ENCODE results near the gene ZNF236.
A peak's percentile ranks its signal among the peaks of the same experiment; 100 is the strongest.
"Not testable (repeated sequence)": the region's sequence is repeated elsewhere in the genome, so short reads cannot be mapped to it uniquely, and the experiment has no call there.

ZNF236 gene

DNA sequence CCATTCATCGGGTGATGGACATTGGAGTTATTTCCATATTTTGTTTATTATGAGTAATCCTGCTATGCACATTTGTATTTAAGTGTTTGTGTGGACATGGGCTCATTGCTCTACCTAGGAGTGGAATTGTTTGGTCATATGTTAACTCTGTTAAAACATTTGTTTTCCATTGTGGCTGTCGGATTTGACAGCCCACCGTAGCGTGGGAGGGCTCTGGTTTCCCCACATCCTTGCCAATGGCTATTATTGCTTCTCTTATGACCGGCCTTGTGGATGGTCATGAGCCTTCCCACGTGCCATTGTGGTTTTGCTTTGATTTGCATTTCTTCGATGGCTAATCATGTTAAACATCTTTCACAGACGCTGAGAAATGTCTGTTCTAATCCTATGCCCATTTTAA, 92.0 kb downstream of the ZNF236 start:
- no peak for DNase-seq

DNA sequence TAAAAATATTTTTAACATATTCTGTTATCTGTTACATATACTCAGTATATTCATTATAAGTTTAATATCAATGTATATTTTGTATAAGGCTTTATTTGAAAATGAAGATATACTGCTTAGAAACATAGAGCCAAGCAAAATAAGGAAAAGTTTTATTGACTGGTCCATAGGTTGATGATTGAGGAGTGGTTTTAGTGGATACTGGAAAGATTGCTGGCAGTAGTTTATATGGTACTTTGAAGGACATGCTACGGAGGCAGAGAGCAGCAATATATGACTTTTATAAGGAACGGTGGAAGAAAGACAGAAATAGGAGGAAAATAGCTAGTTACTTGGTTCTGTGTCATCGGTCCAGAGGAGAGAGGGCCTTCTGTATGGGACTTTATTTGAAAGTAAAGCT, 92.4 kb downstream of the ZNF236 start:
- no peak for DNase-seq

DNA sequence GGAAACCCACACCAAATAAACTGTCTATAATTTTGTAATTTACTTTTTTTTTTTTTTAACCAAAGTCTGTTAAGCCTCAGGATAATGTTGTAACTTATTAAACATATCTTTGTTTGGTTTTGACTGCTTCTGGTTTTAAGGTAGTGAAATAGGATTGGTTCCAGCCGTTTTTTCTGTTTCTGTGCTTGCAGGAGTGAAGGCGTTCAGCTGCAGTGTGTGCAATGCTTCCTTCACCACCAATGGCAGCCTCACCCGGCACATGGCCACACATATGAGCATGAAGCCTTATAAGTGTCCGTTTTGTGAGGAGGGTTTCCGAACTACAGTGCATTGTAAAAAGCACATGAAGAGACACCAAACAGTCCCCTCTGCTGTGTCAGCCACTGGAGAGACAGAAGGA, 93.1 kb downstream of the ZNF236 start:
- DNase-seq: no peak

DNA sequence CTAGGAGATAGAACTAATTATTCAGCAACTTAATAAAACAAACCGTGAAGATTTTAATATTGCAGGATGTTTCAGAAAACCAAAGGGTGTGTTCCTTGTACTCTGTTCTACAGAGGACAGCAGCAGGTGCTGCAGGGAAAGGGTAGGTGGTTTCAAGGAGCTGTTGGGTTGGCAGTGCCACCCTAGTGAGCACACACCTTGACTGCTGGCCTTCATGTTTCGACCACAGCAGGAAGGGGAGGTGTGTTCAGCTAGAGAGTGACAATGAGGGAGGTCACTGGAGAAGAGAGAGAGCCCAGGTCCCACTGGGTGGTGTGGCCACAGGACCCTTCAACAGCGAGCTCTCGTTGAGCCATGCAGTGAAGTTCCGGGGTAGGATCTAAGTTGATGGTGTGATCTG, 98.6 kb downstream of the ZNF236 start:
- no peak for DNase-seq

DNA sequence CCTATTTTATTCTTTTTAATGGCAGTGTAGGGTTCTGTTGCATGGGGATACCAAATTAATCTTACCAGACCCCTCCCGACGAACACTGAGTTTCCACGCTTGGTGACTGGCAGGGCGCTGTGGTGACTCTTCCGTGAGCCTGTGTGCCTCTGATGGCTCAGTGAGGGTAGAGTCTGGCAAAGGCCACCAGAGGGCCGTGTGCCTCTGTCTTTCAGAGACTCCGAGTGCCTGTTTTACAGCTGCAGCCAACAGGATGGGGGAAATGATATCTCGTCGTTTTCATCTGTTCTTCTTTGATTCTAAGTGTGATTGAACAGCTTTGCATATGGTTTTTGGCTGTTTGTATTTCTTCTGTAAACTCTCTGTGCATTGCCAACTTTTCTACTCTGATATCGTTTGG, 99.8 kb downstream of the ZNF236 start:
- DNase-seq: peak; percentile 94

DNA sequence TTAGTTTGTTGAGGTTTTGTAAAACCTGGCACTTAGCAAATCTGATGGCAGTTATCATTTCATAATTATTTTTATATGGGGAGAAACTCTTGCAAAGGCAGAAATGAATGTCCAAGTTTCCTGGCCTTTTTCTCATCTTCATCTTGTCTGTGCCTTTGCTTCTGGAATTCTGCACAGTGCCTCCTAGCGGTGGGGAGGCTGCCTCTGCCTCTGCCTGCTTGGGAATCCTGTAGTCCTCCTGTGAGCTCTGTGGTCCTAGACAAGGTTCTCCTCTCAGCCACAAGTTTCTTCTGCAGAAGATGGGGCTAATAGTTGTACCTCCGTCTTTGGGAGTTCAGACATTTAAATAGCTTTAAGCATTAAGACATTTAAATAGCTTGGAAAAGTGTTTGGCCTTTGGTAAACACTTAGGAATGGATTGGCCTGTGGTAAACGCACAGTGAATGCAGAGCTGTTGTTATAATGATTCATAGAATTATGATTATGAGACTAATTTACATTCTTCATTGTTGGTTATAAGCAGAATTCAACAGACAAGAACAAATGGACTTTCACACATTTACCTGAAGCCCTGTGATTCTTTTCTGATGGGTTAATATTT, 101.2 kb downstream of the ZNF236 start:
- peak; percentile 11 for DNase-seq

DNA sequence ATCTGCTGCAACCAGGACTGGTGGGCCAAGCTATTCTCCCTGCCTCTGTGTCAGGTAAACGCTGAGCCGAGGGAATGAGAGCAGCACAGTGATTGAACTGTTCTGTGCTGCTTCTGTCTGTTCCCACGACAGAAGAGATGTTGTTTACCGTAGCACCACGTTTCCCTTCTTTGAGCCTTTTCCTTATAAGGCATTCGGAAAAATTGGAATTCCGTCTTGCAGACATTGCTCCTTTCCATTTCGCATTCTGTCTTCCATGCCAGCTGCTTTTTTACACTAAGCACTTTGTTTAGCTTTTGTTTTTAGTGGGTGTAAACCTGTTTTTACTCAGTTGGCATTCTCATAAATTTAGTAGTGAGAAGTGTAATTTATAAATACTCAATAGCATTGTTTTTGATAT, 103.1 kb downstream of the ZNF236 start:
- no peak for DNase-seq

DNA sequence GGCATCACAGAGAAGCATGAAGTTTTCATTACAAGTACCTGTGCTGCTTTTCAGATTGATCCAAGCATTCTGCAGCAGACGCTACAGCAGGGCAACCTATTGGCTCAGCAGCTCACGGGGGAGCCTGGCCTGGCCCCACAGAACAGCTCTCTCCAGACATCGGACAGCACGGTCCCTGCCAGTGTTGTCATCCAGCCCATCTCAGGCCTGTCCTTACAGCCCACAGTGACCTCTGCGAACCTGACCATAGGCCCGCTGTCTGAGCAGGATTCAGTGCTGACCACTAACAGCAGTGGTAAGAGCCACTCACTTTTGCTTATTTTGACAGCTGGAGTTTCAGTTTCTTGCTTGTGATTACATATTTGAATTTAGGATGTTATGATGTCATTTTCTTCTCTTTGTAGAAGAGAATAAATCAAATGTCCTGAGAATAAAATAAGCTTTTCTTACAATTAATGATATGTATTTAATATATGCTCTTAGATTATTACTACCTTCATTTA, 104.9 kb downstream of the ZNF236 start:
- DNase-seq: no peak

DNA sequence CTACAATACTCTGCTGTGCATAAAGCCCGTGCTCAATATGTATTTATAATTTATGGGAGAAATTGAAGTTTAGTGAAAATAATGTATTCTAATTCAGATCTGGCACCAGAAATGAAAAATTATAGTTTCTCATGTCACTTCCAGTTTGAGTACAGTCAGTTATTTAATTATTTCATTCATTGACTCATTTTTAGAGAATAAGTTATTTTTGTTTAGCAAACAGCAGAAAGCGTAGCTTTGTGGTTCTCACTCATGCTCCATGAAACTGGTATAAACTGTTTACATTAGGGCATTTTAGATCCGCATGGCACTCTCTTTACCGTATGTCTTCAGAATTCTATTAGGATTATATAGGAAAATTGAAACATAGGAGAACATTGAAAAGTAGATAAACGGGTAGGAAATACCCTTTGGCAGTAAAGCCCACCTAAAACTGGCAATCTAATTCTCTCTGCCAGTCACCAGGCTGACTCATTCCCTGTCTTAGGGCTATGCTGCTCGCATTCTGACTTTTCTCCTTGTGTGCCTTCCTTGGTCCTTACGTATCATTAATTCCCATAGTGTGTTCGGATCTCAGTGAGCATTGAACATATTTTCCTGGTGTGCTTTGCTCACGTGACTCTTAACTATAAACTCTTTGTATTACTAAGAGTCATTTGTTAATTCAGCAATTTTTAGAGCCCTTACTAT, 106.0 kb downstream of the ZNF236 start:
- DNase-seq: no peak

DNA sequence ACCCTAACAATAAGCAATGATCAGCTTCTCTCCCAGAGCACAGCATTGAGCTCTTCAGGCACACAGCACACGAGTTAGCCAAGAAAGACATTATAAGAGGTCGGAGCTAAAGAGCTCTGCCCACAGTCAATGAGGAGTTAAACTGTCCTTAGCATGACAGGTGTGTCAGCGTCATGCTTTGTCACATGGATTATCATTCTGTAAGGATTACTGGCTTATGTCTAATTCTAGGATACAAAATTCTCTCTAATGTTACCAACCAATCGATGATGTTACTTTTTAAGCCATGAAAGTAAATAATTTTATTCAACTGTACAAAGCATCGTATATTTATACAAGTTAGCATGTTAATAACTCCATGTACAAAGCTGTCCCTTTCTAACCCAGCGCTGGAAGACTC, 108.8 kb downstream of the ZNF236 start:
- DNase-seq: no peak

DNA sequence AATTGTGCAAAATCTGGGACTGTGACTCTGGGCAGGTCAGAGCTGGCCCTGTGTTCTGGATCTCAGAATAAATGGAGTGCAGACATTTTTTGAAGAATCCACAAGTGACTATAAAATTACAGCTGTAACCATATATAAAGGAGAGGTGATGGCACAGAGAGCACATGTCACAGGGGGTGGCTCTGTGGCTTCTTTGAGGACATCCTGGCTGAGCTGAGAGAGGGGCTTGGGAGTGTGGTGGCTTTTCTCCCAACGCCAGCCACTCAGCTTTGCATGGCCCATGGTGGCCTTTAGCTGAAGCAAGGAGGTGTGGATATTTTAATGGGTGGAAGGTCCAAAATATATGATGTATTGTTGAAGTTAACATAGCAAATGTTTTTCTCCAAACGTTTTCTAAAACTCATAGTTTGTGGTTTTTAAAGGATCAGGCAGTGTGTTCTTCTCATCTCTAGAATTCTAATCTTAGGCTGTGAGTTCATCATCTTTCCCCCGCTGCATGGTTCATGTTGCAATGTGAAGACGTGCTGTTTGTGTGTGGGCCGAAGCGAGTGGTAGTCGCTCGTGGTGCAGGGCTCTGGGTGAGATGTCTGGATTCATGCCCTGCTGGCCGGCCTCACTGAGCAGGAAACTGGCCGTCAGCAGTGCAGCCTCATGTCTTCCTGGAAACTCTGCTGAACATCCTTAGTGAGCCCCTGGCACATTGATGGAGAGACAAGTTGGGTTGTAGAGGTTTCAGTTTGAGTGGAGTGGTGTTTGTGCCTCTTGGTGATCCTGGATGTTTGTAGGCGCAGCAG, 109.9 kb downstream of the ZNF236 start:
- no peak for DNase-seq

DNA sequence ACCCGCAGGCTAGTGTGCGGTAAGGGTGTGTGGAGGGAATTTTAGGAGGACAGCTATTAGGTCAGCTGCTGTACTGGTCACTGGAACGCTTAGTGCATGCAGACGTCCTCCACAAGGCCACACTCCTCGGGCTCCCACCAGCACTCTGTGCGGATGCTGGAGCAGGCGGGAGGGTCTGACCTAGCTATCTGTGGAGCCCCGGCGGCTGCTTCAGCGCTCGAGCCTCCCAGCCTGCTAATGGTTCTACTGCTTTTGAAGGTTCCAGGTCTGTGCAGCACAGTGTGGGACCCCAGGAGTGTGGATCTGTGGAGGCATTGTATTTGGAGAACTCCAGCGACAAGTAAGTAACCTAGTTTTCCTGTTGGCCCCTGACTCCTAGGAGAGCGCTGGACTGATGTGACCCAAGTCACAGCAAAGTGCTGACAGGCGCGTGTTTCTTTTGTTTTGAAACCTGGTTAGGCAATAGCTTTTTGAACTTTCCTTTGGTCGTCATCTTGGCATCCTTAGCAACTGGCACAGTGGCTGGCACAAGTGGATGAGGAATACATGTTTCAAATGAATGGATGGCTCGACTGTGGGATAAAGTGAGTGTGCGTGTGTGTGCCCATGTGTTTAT, 113.5 kb downstream of the ZNF236 start:
- DNase-seq: no peak

DNA sequence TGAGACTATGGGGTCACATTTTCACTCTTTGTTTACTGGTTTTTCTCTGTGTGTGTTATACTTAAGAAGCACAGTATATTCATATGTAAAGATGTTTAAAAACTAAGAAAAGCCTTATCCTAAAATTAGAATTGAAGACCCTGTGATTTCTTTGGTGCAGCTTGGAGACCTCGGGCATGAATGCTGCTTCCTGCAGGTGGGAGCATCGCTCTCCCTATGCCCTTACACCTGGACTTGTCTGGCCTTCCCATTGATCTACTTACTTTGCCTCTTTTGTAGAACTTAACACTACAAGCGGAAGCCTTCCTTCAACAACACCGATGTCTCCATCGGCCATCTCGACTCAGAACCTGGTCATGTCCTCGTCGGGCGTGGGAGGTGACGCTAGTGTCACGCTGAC, 114.5 kb downstream of the ZNF236 start:
- DNase-seq: no peak

DNA sequence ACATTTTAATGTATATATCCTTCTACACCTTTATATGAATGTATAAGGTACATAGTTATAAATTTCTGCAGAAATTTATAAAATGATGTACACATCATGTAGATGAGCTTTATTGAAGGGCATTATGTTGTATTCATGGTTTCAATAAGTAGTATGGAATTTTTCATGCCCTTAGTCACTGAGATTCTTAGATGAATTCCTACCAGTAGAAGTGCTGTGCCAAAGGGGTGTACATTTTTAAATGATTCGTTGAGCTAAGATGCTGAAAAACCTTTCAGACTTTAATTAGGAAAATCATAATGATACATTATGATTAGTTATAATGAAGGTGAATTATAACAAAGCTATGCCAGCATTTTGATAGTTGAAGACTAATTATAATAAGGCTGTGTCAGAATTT, 115.2 kb downstream of the ZNF236 start:
- no peak for DNase-seq

DNA sequence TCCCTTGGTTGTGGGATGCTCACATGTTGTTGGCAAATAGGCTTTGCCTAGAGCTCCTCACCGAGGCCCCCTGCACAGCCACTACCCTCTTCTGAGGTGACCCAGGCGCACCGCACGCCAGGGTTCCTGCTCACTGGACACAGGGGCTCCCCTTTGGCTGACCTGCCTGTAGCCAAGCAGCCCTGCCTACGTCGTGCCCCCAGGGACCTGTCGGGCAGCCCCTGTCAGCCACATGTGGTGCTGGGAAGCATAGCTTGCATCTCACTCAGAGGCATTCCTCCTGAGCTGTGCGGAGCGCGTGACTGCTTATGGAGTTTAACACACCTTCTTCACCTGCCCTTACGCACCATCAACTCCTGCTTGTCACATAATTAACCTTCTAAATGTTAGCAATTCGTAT, 116.3 kb downstream of the ZNF236 start:
- no peak for DNase-seq

DNA sequence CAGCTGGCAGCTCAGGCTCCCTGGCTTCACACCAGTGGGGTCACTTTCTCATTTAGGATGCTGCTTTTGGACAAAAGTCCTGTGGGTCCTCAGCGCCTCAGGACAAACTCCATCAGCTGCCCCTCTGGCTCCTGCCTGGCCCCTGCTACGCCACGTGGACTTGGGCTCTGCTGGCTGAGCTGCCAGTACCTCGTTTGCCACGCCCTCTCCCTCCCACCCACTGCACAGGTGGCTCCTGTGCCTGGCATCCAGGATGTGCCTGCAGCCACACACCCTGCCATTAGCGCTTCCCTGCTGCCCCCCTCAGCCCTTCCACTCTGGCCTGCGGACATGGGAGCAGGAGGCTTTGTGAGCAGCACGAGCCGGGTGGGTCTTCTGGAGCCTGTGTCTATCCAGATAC, 118.9 kb downstream of the ZNF236 start:
- no peak for DNase-seq

DNA sequence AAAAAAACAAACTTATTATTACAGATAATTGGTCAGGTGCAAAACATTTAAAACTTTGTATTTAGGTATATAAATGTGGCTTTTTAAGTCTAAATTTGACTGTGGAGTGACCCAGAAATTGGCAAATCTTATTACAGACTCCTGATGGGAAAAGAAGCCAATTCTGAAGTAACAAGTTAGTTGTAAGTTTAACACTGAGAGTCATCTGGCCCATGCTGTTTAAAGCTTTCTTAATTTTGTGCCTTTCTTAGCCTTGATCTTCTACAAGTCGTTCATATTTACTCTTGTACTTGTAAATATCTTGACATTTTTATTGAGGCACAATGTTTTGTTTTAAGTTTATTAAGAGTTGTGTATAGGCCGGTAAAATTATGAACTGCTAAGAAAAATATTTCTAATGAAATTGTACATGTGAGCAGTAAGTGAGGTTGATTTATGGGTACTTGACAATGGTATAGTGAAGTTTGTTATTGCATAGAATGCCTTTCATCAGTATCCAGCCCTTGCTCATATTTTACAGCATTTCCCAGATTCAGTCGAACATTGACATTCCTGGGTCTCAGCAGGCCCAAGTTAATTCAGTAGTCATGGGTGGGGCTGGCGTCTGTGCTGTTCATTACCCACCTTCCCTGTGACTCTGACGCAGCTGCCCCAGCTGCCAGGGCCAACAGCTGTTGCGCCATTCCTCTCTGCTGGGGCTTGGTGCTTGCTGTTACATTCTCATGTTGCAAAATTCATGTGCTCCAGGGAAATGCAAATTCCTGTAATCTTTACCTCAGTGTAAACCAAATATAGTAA, 121.4 kb downstream of the ZNF236 start:
- DNase-seq: no peak

DNA sequence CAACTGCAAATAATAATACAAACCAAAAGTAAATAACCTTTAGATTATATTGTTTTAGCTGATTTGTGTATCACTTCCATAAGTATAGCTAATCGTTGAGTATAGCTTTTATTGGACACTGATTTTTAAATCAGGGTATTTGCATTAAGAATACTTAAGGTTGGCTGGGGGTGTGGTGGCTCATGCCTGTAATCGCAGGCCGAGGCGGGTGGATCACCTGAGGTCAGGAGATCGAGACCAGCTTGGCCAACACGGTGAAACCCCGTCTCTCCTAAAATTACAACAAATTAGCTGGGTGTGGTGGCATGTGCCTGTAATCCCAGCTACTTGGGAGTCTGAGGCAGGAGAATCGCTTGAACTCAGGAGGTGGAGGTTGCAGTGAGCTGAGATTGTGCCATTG, 122.0 kb downstream of the ZNF236 start:
- DNase-seq: not testable (repeated sequence)

DNA sequence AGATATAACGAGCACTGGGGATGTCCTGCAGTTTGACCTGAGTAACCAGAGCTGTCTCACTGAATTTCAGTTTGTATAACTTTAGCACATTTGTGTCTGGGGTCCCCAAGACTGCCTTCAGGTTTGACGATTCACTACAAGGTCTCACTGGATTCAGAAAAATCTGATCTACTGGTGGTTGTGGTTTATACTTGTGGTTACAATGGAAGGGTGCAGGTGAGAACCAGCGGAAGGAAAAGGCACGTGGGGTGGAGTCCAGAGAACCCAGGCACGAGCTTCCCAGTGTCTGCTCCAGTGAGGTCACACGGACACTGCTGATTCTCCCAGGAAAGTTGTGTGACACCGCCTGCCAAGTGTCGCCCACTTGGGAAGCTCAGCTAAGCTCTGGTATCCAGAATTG, 126.0 kb downstream of the ZNF236 start:
- DNase-seq: no peak

DNA sequence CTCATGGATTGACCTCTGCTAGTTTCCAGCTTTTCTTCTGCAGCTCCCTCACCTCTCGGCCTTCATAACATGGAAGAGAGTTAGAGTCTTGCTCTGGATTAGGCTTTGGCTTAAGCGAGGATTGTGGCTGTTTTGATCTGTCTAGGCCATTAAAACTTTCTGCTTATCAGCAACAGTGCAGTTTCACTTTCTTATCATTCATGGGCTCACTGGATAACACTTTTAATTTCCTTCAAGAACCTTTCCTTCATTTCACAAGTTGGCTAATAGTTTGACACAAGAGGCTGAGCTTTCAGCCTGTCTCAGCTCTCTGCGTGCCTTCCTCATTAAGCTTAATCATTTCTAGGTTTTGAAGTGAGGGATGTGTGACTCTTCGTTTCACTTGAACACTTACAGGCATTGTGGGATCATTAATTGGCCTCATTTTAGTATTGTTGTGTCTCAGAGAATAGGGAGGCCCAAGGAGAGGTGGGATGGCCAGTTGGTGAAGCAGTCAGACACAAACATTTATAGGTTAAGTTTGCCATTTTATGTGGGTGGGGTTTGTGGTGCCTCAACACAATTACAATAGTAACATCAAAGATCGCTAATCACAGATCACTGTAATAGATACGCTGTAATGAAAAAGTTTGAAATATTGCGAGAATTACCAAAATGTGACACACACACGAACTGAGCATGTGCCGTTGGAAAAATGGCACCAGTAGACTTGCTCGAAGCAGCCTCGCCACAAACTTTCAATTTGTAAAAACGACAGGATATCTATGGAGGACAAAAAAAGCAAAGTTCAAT, 129.3 kb downstream of the ZNF236 start:
- DNase-seq: peak; percentile 69

DNA sequence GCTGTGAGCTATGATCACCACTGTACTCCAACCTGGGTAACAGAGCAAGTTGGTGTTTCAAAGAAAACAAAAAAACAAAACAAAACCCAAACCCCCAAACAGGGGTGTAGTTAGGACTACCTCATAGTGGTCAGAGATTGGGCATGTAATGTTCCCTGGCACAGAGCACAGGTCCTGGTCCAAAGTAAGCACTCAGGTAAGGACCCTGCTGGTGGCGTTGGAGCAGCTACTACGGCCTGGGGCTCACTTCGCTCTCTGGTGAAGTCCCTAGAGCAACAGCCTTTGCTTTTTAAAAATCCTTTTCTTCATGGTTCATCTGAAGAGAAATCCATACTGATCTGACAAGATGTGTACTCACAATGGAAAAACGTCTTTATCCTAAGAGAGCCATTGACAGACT, 130.4 kb downstream of the ZNF236 start:
- DNase-seq: no peak

DNA sequence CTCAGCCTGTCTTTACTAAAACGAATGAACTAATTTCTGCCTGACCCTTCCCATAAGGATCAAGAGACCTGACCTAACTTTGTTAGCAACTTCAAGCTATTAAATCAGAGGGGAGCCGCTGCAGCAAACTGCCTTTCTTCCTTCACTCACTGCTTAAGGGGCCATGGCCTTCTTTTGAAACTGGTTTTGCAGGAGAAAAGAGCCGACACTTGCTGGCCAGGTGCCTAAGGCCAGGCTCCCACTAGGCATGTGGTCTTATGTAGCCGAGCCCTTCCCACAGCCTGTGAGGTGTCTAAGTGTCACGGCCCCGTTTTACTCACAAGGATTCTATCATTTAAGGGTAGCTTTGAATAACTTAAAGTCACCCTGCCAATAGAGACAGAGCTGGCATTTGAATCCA, 130.8 kb downstream of the ZNF236 start:
- DNase-seq: no peak

Measured in hematopoietic multipotent progenitor cell treated with erythropoietin and hydrocortisone succinate and interleukin-3 and kit ligand, for 6 days (in vitro differentiated cells).